H7 (cell line): ENCODE measurements around the gene ADAM12. TPM values are rescaled to one million over a fixed set of nuclear protein-coding genes. Genes with fewer than 3 reads are reported as not detected.
A peak's percentile ranks its signal among the peaks of the same experiment; 100 is the strongest.
"Not testable (repeated sequence)": the region's sequence is repeated elsewhere in the genome, so short reads cannot be mapped to it uniquely, and the experiment has no call there.

Experiments used
- DNase-seq: peaks from one replicate; pipeline ENCODE4 v3.0.0; 2012
- H3K27me3 ChIP-seq: 2 replicates; pipeline ENCODE4 v1.6.0; 2011; ENCODE audit warnings: mild to moderate bottlenecking, low read length; ENCODE audit not compliant: control insufficient read depth, insufficient read depth
- H3K36me3 ChIP-seq: replicated peaks from 2 replicates; pipeline ENCODE4 v1.5.1; 2011; ENCODE audit warnings: low read length; ENCODE audit not compliant: control insufficient read depth, insufficient read depth
- H3K4me3 ChIP-seq: 2 replicates; pipeline ENCODE4 v1.5.1; 2011; ENCODE audit warnings: low read depth, mild to moderate bottlenecking, control low read depth, low read length, moderate library complexity; ENCODE audit not compliant: insufficient read depth
- total RNA-seq: library from RNA; depleted of rRNA; stranded (reverse); fragments of >200 nt; shearing (Covaris generic); gene quantifications from 2 replicates; pipeline ENCODE4 v1.2.3, GENCODE V29; 2014

The ADAM12 gene
- total RNA-seq, 1 experiment from 2014 or later, result 0.66 TPM

GRCh38 chr10:126394948-126395347 lies 6.7 kb upstream of the ADAM12 start:
- peaks cover 4% of the 10 kb centered on the region for H3K27me3 ChIP-seq
- no peaks in the 10 kb centered on the region for H3K36me3 ChIP-seq
- no peak for DNase-seq
- H3K4me3 ChIP-seq, result no peak overlapping the region

GRCh38 chr10:126393076-126393475 lies 4.8 kb upstream of the ADAM12 start:
- no peak for DNase-seq
- Histone ChIP-seq H3K27me3 (peaks cover 20% of the 10 kb centered on the region), H3K4me3 (no peak overlapping the region), H3K36me3 (no peaks in the 10 kb centered on the region)

- H3K36me3 ChIP-seq, result no peaks in the 10 kb centered on the region
- H3K27me3 ChIP-seq, result peaks cover 27% of the 10 kb centered on the region
- H3K4me3 ChIP-seq, result no peak overlapping the region
- DNase-seq, result no peak
Observed at GRCh38 chr10:126392469-126392868, 4.2 kb upstream of the ADAM12 start.

DNA sequence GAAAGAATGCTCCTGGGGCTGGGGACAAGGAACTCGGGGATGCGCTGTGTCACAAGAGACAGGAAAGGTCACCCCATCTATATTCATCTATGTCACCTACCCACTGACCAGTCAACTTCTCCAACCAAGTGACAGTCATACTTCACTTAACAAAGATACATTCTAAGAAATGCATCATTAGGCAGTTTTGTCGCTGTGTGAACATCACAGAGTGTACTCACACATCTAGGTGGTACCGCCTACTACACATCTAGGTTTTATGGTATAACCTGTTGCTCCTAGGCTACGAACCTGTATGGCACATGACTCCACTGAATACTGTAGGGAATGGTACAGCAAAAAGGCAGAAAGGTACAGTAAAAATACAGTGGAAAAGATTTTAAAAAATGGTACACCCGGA lies 3.8 kb upstream of the ADAM12 start:
- Histone ChIP-seq H3K4me3 (no peak overlapping the region), H3K27me3 (peaks cover 31% of the 10 kb centered on the region), H3K36me3 (no peaks in the 10 kb centered on the region)
- DNase-seq, result no peak

DNA sequence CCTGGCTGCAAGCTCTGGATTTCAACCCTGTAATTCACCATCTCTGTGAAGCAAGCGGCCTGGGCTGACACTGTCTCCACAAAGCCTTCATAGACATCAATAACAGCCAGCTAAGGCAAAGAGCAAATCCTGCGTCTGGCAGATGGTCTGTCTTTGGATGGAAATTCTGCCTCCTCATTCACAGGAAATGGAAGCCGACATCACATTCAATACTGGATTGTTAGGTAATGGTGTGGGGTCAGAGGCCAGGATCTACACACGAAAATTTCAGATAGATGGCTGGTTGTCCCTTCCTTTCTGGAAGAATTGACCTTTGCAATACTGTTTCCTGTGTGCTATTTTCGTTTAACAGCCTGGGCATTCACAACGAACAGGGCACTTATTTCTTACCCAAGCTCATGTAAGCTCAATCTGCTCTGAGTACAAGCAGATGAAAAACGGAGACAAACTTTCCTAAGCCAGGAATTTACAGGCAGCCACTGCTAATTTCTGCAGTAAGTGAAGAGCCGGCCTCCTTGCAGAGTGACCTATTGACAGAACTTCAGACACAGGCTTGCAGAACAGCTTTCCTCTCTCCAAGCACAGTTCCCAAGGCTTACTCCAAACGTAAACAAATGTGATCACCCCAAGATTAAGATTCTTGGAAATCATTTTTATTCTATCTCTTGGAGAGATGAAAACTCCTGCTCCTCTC lies 3.1 kb upstream of the ADAM12 start:
- H3K36me3 ChIP-seq, result no peaks in the 10 kb centered on the region
- no peak overlapping the region for H3K4me3 ChIP-seq
- DNase-seq, result no peak
- H3K27me3 ChIP-seq, result peaks cover 31% of the 10 kb centered on the region

DNA sequence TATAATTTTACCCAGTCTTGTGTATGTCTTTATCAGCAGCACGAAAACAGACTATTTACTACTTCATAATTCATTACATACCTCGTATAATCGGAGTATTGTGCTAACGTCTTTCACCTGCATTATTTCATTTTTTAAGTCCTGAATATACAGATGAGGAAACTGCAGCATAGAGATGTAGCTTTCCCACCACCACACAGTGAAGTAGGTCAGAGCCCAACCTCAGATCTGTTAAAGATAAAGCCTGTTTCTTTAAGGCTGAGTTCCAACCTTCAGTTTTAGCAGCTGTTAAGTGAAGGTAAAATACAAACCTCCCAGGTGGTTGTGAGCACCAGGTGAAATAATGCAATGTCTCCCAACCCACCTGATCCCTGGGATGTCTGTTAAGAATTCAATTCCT lies 2.0 kb upstream of the ADAM12 start:
- DNase-seq, result no peak
- peaks cover 31% of the 10 kb centered on the region for H3K27me3 ChIP-seq
- H3K36me3 ChIP-seq, result no peaks in the 10 kb centered on the region
- H3K4me3 ChIP-seq, result no peak overlapping the region

- Histone ChIP-seq H3K27me3 (peaks cover 31% of the 10 kb centered on the region), H3K36me3 (no peaks in the 10 kb centered on the region), H3K4me3 (peak overlapping the region; percentile 59)
- peak; percentile 80 for DNase-seq
Observed at GRCh38 chr10:126387041-126387921, 996 bp downstream of the ADAM12 start.

GRCh38 chr10:126384269-126384873 lies 3.9 kb downstream of the ADAM12 start:
- H3K36me3 ChIP-seq, result no peaks in the 10 kb centered on the region
- H3K4me3 ChIP-seq, result no peak overlapping the region
- peaks cover 23% of the 10 kb centered on the region for H3K27me3 ChIP-seq
- no peak for DNase-seq

DNA sequence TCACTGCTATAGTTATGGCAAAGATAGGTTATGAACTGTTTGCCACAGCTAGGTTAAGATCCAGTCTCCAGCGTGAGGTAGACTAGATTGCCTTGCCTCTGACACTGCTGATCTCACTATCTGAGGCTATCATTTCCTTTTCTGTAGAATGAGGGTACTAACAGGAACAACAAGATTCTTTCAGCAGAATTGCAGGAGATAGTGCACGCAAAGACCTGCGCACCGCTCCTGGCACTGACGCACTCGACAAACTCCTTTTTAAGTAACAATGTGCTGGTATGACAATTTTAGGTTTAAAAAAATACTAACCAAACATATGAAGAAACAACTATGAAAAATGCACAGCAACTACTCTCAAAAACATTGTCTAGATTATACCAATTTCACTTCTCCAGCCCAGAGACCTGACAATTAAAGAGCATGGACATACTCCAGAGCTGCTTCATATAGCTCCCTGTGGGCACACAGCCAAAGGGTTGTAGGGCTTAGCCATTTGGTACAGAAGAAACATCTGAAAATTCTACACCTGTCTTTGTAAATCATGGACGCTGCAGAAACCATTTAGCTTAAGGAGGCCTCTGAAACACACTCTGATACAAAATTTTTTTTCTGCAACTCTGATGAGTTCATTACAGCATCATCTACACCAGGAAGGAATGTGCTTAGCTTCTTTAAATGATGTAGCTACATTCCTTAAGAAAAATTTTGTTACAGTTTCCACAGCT lies 7.8 kb downstream of the ADAM12 start:
- Histone ChIP-seq H3K27me3 (no peaks in the 10 kb centered on the region), H3K36me3 (no peaks in the 10 kb centered on the region), H3K4me3 (no peak overlapping the region)
- no peak for DNase-seq

DNA sequence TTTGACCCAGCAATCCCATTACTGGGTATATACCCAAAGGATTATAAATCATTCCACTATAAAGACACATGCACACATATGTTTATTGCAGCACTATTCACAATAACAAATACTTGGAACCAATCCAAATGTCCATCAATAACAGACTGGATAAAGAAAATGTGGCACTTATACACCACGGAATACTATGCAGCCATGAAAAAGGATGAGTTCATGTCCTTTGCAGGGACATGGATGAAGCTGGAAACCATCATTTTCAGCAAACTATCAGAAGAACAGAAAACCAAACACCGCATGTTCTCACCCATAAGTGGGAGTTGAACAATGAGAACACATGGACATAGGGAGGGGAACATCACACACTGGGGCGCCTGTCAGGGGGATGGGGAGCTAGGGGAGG lies 9.1 kb downstream of the ADAM12 start:
- H3K36me3 ChIP-seq, DNase-seq, H3K4me3 ChIP-seq: not testable (repeated sequence)

DNA sequence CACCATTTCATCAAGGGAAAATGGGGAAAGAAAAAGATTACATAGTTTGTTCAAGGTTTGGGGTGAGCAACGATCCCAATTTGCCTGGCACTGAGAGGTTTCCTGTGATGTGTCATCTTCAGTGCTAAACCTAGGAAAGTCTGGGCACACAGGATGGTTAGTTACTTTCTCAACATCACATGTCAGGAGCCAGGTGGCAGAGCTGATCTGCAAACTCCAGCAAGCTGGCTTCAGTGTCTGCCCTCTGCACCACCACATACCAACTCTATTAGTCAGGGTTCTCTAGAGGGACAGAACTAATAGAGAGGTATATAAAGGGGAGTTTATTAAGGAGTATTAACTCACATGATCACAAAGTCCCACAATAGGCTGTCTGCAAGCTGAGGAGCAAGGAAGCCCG lies 11.3 kb downstream of the ADAM12 start:
- DNase-seq, result no peak
- Histone ChIP-seq H3K27me3 (no peaks in the 10 kb centered on the region), H3K4me3 (no peak overlapping the region), H3K36me3 (no peaks in the 10 kb centered on the region)

More for the DNA sequence above, 9.1 kb downstream of the ADAM12 start:
- H3K27me3 ChIP-seq, result not testable (repeated sequence)

- no peaks in the 10 kb centered on the region for H3K27me3 ChIP-seq
- no peak overlapping the region for H3K4me3 ChIP-seq
- no peaks in the 10 kb centered on the region for H3K36me3 ChIP-seq
- DNase-seq, result no peak
Observed at GRCh38 chr10:126375926-126376554, 12.2 kb downstream of the ADAM12 start.

DNA sequence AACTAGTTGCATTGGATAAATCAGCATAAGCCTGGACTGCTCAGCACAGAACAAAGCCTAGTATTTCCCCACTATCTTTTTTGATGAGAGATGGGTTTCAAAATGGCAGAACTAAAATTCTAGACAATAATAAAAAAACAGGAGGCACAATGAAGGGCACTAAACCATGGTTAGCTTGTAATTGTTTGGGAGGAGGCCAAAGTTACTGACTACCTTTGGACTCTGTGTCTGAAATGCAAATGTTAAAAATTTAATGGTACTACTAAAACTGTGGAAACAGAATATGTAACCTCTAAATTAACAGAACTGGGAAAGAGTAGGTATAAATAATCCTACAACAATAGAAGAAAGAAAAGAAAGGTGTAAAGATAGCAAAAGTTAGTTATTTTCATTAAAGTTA lies 13.0 kb downstream of the ADAM12 start:
- H3K27me3 ChIP-seq, result no peaks in the 10 kb centered on the region
- H3K36me3 ChIP-seq, result no peaks in the 10 kb centered on the region
- DNase-seq, result no peak
- H3K4me3 ChIP-seq, result no peak overlapping the region

GRCh38 chr10:126374435-126374834 lies 13.8 kb downstream of the ADAM12 start:
- Histone ChIP-seq H3K36me3 (no peaks in the 10 kb centered on the region), H3K4me3 (no peak overlapping the region), H3K27me3 (no peaks in the 10 kb centered on the region)
- no peak for DNase-seq
